Measurements from ENCODE around the gene FOXP1. TPM values are rescaled to one million over a fixed set of nuclear protein-coding genes. Genes with fewer than 3 reads are reported as not detected.

FOXP1 gene
- total RNA-seq = 65.9 and 126 TPM in 2 replicates

DNA sequence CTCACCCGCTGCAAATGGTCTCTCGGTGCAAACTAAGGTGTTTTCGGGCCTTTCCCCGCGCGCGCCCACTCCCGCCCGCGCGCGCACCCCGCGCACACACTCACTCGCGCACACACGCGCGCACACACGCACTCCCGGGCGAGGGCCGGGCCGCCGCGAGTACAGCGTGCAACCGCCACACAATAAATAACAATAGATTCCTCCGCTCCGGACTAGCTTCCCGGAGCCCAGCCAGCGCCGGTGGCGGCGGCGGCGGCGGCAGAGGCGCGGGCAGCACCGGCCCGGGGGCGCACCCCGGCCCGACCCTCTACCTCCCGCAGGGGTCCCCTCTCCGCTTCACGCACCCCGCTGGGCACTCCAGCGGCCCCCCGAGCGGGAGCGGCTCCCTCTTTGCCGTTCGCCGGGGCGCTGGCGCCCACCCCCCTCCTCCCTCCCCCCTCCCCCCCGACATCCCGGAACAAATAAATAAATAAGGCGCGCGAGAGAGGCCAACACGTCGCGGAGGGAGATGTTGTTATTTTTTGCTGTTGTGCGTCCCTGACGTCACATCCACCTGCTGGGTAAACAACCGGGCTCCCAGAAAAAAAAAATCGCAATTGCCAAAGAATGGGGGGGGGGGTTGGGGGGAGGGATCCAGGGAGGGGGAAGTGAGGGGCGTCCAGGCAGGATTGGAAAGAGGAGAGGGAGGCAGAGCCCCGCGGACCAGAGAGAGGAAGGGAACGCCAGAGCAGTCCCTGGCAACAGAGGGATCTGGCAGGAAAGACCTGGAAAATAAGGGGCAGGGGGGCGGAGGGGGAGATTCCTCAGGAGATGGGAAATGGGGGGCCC is at the start of gene FOXP1:
Gene FOXP1, minus strand, starts transcription at position 163 of the 828 bp plus-strand sequence. CDS start 385,347 bp downstream, outside the sequence.

Other genes starting within 250 kb of the FOXP1 start
- gene EIF4E3, start 141.7 kb upstream of the FOXP1 start, total RNA-seq = 1.2 TPM in 2 replicates
- not detected in 2 replicates for gene GPR27, start 170.1 kb upstream of the FOXP1 start, total RNA-seq
- gene PROK2, start 201.4 kb upstream of the FOXP1 start, total RNA-seq = not detected in 2 replicates

All from smooth muscle cell of the umbilical artery (primary cell).